BJ (cell line): ENCODE data around the gene SIGLEC8. TPM values are rescaled to one million over a fixed set of nuclear protein-coding genes. Genes with fewer than 3 reads are reported as not detected.
A peak's percentile ranks its signal among the peaks of the same experiment; 100 is the strongest.

Experiments
- CTCF ChIA-PET: fragments of 350-600 bp; formaldehyde crosslinking; extraction: SDS; loops from one replicate; lab custom pipeline; 2021; ENCODE audit warnings: antibody characterized with exemption, inconsistent platforms; lab: Yijun Ruan, JAX
- POLR2A ChIA-PET: fragments of 300-600 bp; sonication (Branson Sonifier 250); formaldehyde crosslinking; extraction: SDS; loops from one replicate; lab custom pipeline; 2021; ENCODE audit warnings: antibody characterized with exemption; lab: Charles Lee
- DNase-seq: peaks from one replicate; pipeline ENCODE4 v3.0.0-alpha.2; 2011; ENCODE audit warnings: low read depth
- H3K27me3 ChIP-seq: 2 replicates; pipeline ENCODE4 v1.6.0; 2011; ENCODE audit warnings: low read length; ENCODE audit not compliant: control insufficient read depth, insufficient read depth
- H3K36me3 ChIP-seq: 2 replicates; pipeline ENCODE4 v1.5.1; 2011; ENCODE audit warnings: low read length; ENCODE audit not compliant: control insufficient read depth, insufficient read depth
- H3K4me3 ChIP-seq: 2 replicates; pipeline ENCODE4 v1.5.1; 2011; ENCODE audit warnings: low read depth, mild to moderate bottlenecking, control low read depth, low read length
- CTCF ChIP-seq: IDR thresholded peaks from 2 replicates; pipeline ENCODE4 v1.5.1; 2011; ENCODE audit warnings: low read depth, mild to moderate bottlenecking, control low read depth, inconsistent platforms, low read length, moderate library complexity; ENCODE audit not compliant: insufficient read depth
- polyA plus RNA-seq: library from polyadenylated mRNA; depleted of rRNA; stranded (reverse); fragments of >200 nt; gene quantifications from 2 replicates; pipeline ENCODE4 v1.2.3, GENCODE V29; 2011

The SIGLEC8 gene
- polyA plus RNA-seq, 1 experiment = not detected

GRCh38 chr19:51473009-51473707 lies 14.9 kb upstream of the SIGLEC8 start:
- ChIA-PET POLR2A (no interaction called here), CTCF (interaction anchor here (0.6 to 3.7 kb wide), 27 partner anchors 9 to 304 kb away, joined by 3 to 55 read pairs (median 3); no protein-coding TSS in a partner anchor)
- H3K4me3 ChIP-seq = no peak overlapping the region
- no peaks in the 10 kb centered on the region for H3K27me3 ChIP-seq
- peak; percentile 87 for TF ChIP-seq CTCF
- no peak for DNase-seq
- no peaks in the 10 kb centered on the region for H3K36me3 ChIP-seq

- H3K4me3 ChIP-seq = no peak overlapping the region
- DNase-seq = no peak
- TF ChIP-seq CTCF = no peak
- POLR2A ChIA-PET = no interaction called here
- no peaks in the 10 kb centered on the region for H3K27me3 ChIP-seq
- CTCF ChIA-PET = interaction anchor here (0.6 to 3.7 kb wide), 23 partner anchors 9 to 305 kb away, joined by 3 to 55 read pairs (median 3); no protein-coding TSS in a partner anchor
- H3K36me3 ChIP-seq = no peaks in the 10 kb centered on the region
Measured at GRCh38 chr19:51472607-51473006, 14.4 kb upstream of the SIGLEC8 start.

GRCh38 chr19:51471527-51471926 lies 13.3 kb upstream of the SIGLEC8 start:
- ChIA-PET POLR2A (no interaction called here), CTCF (interaction anchor here (0.6 to 3.7 kb wide), 10 partner anchors 9 to 309 kb away, joined by 3 to 55 read pairs (median 4); no protein-coding TSS in a partner anchor)
- Histone ChIP-seq H3K27me3 (no peaks in the 10 kb centered on the region), H3K4me3 (no peak overlapping the region), H3K36me3 (no peaks in the 10 kb centered on the region)
- DNase-seq = no peak
- TF ChIP-seq CTCF = no peak

GRCh38 chr19:51470966-51471365 lies 12.7 kb upstream of the SIGLEC8 start:
- no peak for TF ChIP-seq CTCF
- POLR2A ChIA-PET = no interaction called here
- no peaks in the 10 kb centered on the region for H3K27me3 ChIP-seq

GRCh38 chr19:51469629-51470028 lies 11.4 kb upstream of the SIGLEC8 start:
- no peaks in the 10 kb centered on the region for H3K27me3 ChIP-seq
- no peak for TF ChIP-seq CTCF
- no peaks in the 10 kb centered on the region for H3K36me3 ChIP-seq
- CTCF ChIA-PET = interaction anchor here (1.4 kb wide), 1 partner anchor 187 kb away, joined by 4 read pairs; no protein-coding TSS in a partner anchor
- DNase-seq = no peak
- no peak overlapping the region for H3K4me3 ChIP-seq
- POLR2A ChIA-PET = no interaction called here

More at GRCh38 chr19:51470966-51471365, 12.7 kb upstream of the SIGLEC8 start:
- Histone ChIP-seq H3K4me3 (no peak overlapping the region), H3K36me3 (no peaks in the 10 kb centered on the region)
- no peak for DNase-seq
- CTCF ChIA-PET = interaction anchor here (0.8 to 3.7 kb wide), 7 partner anchors 8 to 310 kb away, joined by 3 to 55 read pairs (median 4); no protein-coding TSS in a partner anchor
